AG09319 (cell line): ENCODE data around the gene DUSP3.
"Not testable (repeated sequence)": the region's sequence is repeated elsewhere in the genome, so short reads cannot be mapped to it uniquely, and the experiment has no call there.

ENCODE experiments used
- DNase-seq: peaks from one replicate; pipeline ENCODE4 v3.0.0-alpha.2; 2010; ENCODE audit warnings: low read depth; ENCODE audit errors: extremely low read depth
- CTCF ChIP-seq: IDR thresholded peaks from 2 replicates; pipeline ENCODE4 v1.5.1; 2011; ENCODE audit warnings: low read depth, mild to moderate bottlenecking, inconsistent platforms, low read length, moderate library complexity

DUSP3 gene

GRCh38 chr17:43801844-43802243 is 23.1 kb upstream of the DUSP3 start:
- TF ChIP-seq CTCF = no peak
- DNase-seq = no peak

GRCh38 chr17:43800736-43801135 is 22.0 kb upstream of the DUSP3 start:
- TF ChIP-seq CTCF = no peak
- no peak for DNase-seq

- no peak for DNase-seq
- TF ChIP-seq CTCF = no peak
These were observed 20.3 kb upstream of the DUSP3 start for GRCh38 chr17:43799047-43799446.

GRCh38 chr17:43798024-43798423 is 19.2 kb upstream of the DUSP3 start:
- not testable (repeated sequence) for DNase-seq

GRCh38 chr17:43792668-43793067 is 13.9 kb upstream of the DUSP3 start:
- not testable (repeated sequence) for DNase-seq

DNA sequence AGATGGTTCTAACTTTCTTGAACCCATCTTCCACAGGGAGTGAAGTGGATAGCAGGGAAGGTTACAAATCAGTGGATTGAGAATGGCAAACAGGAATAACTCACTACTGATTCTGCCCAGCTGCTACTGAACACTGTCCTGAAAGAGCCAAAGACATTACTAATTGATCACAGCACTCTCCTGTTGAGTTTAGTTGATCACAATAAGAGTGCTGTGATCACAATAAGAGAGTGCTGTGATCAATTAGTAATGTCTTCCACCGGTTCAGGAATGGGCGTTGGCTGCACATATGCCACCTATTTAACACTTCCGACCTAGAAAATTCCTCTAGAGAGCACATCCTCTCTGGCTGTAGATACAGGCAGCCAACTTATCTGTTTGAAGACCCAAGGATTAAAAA is 12.8 kb upstream of the DUSP3 start:
- no peak for DNase-seq
- TF ChIP-seq CTCF = no peak

DNA sequence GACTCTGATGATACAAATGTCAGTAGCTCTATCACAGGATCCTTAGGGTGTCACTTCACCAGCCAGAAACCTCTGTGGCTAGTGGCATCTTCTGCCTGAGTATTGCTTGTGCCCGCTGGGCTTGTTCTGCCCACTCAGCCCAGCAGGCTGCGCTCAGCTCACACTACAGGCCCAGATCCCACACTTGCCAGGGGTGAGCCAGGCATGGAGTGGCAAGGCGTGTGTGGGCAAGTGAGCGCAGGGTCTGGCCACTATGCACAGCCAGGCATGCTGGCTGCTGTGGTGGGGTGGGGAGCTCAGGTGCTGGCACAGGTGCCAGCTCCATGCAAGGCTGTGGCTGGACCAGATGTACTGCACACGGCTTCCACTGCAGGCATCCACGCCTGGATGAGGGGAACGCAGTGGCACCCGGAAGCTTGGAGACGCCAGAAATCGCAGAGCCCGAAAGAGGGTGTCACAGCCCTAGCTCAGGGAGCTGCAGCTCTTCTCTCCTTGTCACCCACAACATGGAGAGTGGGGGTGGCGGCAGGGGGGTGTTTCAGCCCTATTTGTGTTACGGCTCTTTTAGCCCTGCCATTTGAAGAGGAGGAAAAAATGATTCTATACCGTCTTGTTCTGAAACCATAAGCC is 11.6 kb upstream of the DUSP3 start:
- no peak; the same call in 1 of the 2 replicates for TF ChIP-seq CTCF
- no peak for DNase-seq

GRCh38 chr17:43789482-43789881 is 10.7 kb upstream of the DUSP3 start:
- TF ChIP-seq CTCF = no peak
- DNase-seq = no peak
